HEK293T (cell line): ENCODE data around the gene ATP9B.

Experiments
- BHLHE40 ChIP-seq: fragments of 450-650 bp; IDR thresholded peaks from 2 replicates; pipeline ENCODE4 v1.6.1; 2016; ENCODE audit warnings: mild to moderate bottlenecking, moderate library complexity, borderline replicate concordance
- FOXA1 ChIP-seq: fragments of 450-650 bp; IDR thresholded peaks from 2 replicates; pipeline ENCODE4 v1.6.1; 2016; ENCODE audit warnings: mild to moderate bottlenecking
- SP1 ChIP-seq: fragments of 450-650 bp; IDR thresholded peaks from 2 replicates; pipeline ENCODE4 v1.6.1; 2017
- ZNF384 ChIP-seq: fragments of 450-650 bp; IDR thresholded peaks from 2 replicates; pipeline ENCODE4 v1.6.1; 2016

DNA sequence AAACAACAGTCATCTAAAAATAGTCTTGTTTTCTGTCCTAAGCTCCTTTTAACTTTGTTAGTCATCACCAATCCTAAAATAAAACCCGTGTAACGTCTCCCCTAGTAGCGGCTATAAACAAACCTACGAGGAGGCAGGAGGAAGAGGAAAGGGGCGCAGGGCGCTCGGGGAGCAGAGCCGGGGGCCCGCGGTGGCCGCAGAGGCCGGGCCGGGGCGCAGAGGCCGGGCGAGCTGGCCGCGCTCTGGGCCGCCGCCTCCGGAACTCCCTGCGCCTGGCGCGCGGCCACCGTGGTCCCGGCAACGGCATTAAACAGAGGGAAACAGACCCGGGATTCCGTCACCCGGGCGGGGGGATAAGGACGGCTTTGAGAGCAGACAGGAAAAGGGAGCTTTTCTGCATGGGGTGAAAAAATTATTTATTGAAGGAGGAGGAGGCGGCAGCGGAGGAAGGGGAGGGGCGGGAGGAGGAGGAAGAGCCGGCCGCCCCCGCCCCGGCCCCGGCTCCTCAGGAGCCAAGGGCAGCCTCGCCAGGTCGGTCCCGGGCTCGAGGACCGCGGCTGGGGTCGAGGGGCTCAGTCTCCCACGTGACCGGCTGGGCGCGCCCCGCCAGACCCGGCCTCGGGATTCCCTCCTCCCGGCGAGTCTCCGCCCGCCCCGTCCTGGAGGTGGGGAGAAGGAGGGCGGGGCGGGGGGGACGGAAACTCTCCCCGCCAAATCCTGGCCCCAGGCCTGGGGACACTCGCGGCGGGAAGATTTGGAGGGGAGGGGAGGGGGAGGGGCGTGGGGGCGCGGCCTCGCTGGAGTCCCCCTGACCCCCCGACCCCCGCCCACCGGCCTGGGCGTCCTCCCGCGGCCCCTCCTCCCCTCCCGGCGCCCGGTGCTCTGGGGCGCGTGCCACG is 324.7 kb downstream of the ATP9B start:
- TF ChIP-seq BHLHE40 = no peak
- TF ChIP-seq ZNF384 = no peak
- TF ChIP-seq FOXA1 = no peak
- TF ChIP-seq SP1 = no peak
